ENCODE results near the gene HAVCR2. TPM values are rescaled to one million over a fixed set of nuclear protein-coding genes. Genes with fewer than 3 reads are reported as not detected.

HAVCR2 gene
- polyA plus RNA-seq, 1 of the 3 experiments (the other 2 are of a cell fraction), result 0.12 TPM

DNA sequence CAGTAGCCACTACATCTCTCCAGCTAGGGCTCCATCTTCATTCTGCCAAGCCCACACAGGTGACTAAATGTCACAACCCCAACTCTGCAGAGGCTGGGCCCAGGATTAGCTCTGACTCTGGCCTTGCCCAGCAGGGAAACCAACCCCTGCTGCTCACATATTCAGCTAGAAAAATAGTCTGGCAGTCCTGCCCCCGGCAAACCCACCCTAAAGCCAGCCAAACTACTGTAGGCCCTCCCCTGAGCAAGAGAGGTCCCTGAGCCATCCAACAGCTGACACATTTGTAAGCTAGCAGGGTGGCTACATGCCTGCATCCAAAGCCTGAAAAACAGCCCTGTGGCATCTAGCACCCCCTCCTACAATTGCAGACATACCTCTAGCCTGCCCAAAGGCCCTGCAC is 11.3 kb upstream of the HAVCR2 start:
- Histone ChIP-seq H3F3A (replicated peaks; ENCODE audit: insufficient read depth) (no peaks in the 10 kb centered on the region), H3K9ac (no peak overlapping the region), H3K27me3 (ENCODE audit: insufficient read depth) (no peaks in the 10 kb centered on the region), H3K4me3 (ENCODE audit: low read depth in 2 of 2, low read length in 1 of 2) (no peak overlapping the region), H3K79me2 (ENCODE audit: insufficient read depth) (no peaks in the 10 kb centered on the region), H2AFZ (ENCODE audit: low read depth) (no peak overlapping the region), H3K27ac (ENCODE audit: low read depth in 2 of 2, low read length in 1 of 2) (no peak overlapping the region), H3K4me1 (ENCODE audit: control insufficient read depth in 1 of 2, insufficient read depth in 2 of 2, low read depth in 1 of 2, low read length in 1 of 2) (no peaks in the 10 kb centered on the region), H4K20me1 (ENCODE audit: insufficient read depth) (no peaks in the 10 kb centered on the region), H3K9me2 (no peaks in the 10 kb centered on the region), H3K36me3 (replicated peaks in 1 of 2; ENCODE audit: control insufficient read depth in 1 of 2, insufficient read depth in 2 of 2, low read length in 1 of 2) (no peaks in the 10 kb centered on the region), H3K9me3 (peaks cover 6% of the 10 kb centered on the region; the same call in 1 of the 2 replicates), H3K4me2 (no peak overlapping the region)
- POLR2A ChIA-PET, result no interaction called here
- CTCF ChIA-PET, result interaction anchor here (1.2 to 2.0 kb wide), 2 partner anchors 10 to 12 kb away, joined by 4 to 7 read pairs; no protein-coding TSS in a partner anchor
- no peak for DNase-seq
- 33% methylated on average over 1 of the region's 1 CpG for WGBS (ENCODE audit: low lambda C conversion rate)
- no peak for TF ChIP-seq POLR2AphosphoS5 (IDR thresholded peaks at IDR 0.05; ENCODE audit: low read depth, low read length)
- TF ChIP-seq MEF2A (IDR thresholded peaks at IDR 0.05; ENCODE audit: borderline replicate concordance, low read depth), result no peak
- TF ChIP-seq EP300 (IDR thresholded peaks at IDR 0.05; ENCODE audit: borderline replicate concordance in 1 of 2, low read depth in 1 of 2, low read length in 1 of 2), result no peak
- TF ChIP-seq, protein P1, sequence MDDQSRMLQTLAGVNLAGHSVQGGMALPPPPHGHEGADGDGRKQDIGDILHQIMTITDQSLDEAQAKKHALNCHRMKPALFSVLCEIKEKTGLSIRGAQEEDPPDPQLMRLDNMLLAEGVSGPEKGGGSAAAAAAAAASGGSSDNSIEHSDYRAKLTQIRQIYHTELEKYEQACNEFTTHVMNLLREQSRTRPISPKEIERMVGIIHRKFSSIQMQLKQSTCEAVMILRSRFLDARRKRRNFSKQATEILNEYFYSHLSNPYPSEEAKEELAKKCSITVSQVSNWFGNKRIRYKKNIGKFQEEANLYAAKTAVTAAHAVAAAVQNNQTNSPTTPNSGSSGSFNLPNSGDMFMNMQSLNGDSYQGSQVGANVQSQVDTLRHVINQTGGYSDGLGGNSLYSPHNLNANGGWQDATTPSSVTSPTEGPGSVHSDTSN (IDR thresholded peaks at IDR 0.05), result no peak
- TF ChIP-seq RAD21 (IDR thresholded peaks at IDR 0.05; ENCODE audit: low read length), result no peak
- no peak for TF ChIP-seq FOXM1 (IDR thresholded peaks at IDR 0.05; ENCODE audit: low read depth)
- TF ChIP-seq, protein P2, sequence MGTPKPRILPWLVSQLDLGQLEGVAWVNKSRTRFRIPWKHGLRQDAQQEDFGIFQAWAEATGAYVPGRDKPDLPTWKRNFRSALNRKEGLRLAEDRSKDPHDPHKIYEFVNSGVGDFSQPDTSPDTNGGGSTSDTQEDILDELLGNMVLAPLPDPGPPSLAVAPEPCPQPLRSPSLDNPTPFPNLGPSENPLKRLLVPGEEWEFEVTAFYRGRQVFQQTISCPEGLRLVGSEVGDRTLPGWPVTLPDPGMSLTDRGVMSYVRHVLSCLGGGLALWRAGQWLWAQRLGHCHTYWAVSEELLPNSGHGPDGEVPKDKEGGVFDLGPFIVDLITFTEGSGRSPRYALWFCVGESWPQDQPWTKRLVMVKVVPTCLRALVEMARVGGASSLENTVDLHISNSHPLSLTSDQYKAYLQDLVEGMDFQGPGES (IDR thresholded peaks at IDR 0.05; ENCODE audit: low read depth, low read length), result no peak
- TF ChIP-seq, protein P3, sequence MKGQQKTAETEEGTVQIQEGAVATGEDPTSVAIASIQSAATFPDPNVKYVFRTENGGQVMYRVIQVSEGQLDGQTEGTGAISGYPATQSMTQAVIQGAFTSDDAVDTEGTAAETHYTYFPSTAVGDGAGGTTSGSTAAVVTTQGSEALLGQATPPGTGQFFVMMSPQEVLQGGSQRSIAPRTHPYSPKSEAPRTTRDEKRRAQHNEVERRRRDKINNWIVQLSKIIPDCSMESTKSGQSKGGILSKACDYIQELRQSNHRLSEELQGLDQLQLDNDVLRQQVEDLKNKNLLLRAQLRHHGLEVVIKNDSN (IDR thresholded peaks at IDR 0.05; ENCODE audit: borderline replicate concordance, low read depth), result no peak
- no peak for TF ChIP-seq GATA2 (CRISPR knock-in tag; IDR thresholded peaks at IDR 0.05)
- no peak for TF ChIP-seq NRF1 (IDR thresholded peaks at IDR 0.05; ENCODE audit: low read depth, low read length)
- TF ChIP-seq RXRA (IDR thresholded peaks at IDR 0.05; ENCODE audit: borderline replicate concordance, low read depth), result no peak
- no peak for TF ChIP-seq MXI1 (IDR thresholded peaks at IDR 0.05; ENCODE audit: low read depth, low read length)
- TF ChIP-seq, protein P4, sequence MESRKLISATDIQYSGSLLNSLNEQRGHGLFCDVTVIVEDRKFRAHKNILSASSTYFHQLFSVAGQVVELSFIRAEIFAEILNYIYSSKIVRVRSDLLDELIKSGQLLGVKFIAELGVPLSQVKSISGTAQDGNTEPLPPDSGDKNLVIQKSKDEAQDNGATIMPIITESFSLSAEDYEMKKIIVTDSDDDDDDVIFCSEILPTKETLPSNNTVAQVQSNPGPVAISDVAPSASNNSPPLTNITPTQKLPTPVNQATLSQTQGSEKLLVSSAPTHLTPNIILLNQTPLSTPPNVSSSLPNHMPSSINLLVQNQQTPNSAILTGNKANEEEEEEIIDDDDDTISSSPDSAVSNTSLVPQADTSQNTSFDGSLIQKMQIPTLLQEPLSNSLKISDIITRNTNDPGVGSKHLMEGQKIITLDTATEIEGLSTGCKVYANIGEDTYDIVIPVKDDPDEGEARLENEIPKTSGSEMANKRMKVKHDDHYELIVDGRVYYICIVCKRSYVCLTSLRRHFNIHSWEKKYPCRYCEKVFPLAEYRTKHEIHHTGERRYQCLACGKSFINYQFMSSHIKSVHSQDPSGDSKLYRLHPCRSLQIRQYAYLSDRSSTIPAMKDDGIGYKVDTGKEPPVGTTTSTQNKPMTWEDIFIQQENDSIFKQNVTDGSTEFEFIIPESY (IDR thresholded peaks at IDR 0.05; ENCODE audit: borderline replicate concordance, low read depth), result no peak
- TF ChIP-seq, protein P5, sequence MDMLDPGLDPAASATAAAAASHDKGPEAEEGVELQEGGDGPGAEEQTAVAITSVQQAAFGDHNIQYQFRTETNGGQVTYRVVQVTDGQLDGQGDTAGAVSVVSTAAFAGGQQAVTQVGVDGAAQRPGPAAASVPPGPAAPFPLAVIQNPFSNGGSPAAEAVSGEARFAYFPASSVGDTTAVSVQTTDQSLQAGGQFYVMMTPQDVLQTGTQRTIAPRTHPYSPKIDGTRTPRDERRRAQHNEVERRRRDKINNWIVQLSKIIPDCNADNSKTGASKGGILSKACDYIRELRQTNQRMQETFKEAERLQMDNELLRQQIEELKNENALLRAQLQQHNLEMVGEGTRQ (IDR thresholded peaks at IDR 0.05; ENCODE audit: borderline replicate concordance, low read depth, low read length), result no peak
- TF ChIP-seq, protein P6, sequence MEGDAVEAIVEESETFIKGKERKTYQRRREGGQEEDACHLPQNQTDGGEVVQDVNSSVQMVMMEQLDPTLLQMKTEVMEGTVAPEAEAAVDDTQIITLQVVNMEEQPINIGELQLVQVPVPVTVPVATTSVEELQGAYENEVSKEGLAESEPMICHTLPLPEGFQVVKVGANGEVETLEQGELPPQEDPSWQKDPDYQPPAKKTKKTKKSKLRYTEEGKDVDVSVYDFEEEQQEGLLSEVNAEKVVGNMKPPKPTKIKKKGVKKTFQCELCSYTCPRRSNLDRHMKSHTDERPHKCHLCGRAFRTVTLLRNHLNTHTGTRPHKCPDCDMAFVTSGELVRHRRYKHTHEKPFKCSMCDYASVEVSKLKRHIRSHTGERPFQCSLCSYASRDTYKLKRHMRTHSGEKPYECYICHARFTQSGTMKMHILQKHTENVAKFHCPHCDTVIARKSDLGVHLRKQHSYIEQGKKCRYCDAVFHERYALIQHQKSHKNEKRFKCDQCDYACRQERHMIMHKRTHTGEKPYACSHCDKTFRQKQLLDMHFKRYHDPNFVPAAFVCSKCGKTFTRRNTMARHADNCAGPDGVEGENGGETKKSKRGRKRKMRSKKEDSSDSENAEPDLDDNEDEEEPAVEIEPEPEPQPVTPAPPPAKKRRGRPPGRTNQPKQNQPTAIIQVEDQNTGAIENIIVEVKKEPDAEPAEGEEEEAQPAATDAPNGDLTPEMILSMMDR (IDR thresholded peaks at IDR 0.05), result no peak
- TF ChIP-seq YY1 (IDR thresholded peaks at IDR 0.05; ENCODE audit: low read depth), result no peak
- no peak for TF ChIP-seq RFX5 (IDR thresholded peaks at IDR 0.05; ENCODE audit: low read length)
- TF ChIP-seq JUND (IDR thresholded peaks at IDR 0.05), result no peak

Data from SK-N-SH (cell line).